Gastroesophageal sphincter (tissue), 4 donors: ENCODE data around the gene AZIN2. TPM values are rescaled to one million over a fixed set of nuclear protein-coding genes. Genes with fewer than 3 reads are reported as not detected.
A peak's percentile ranks its signal among the peaks of the same experiment; 100 is the strongest.

Source experiments
- ATAC-seq: fragments of 150-250 bp; one replicate; pipeline ENCODE4 v1.9.1; 2016; ENCODE audit warnings: mild to moderate bottlenecking, moderate library complexity
- H3K27ac ChIP-seq, 4 donors: fragments of 200-600 bp; sonication (generic) in 3 of 4; 1 replicate in 3 of 4; 2 replicates in 1 of 4; pipeline ENCODE4 v1.5.1; 2016 to 2019
- H3K27me3 ChIP-seq: fragments of 200-600 bp; sonication (generic); one replicate; pipeline ENCODE4 v1.5.1; 2019
- H3K36me3 ChIP-seq, 2 donors: fragments of 200-600 bp; sonication (generic); one replicate each; pipeline ENCODE4 v1.5.1; 2019; ENCODE audit warnings: control low read depth in 1 of 2
- H3K4me1 ChIP-seq, 3 donors: fragments of 200-600 bp; sonication (generic); 1 replicate in 2 of 3; 2 replicates in 1 of 3; pipeline ENCODE4 v1.5.1; 2016 to 2019; ENCODE audit warnings: control low read depth in 2 of 3
- H3K4me3 ChIP-seq, 2 donors: fragments of 200-600 bp; sonication (generic); one replicate each; pipeline ENCODE4 v1.5.1; 2019; ENCODE audit warnings: mild to moderate bottlenecking in 1 of 2, moderate library complexity in 1 of 2
- H3K9me3 ChIP-seq, 3 donors: fragments of 200-600 bp; sonication (generic); one replicate each; pipeline ENCODE4 v1.5.1; 2017 to 2019; ENCODE audit warnings: control low read depth in 2 of 3
- EP300 ChIP-seq: sonication (generic); formaldehyde crosslinking; IDR thresholded peaks from one replicate; pipeline ENCODE4 v1.6.1; 2017; ENCODE audit warnings: antibody characterized with exemption, mild to moderate bottlenecking
- POLR2A ChIP-seq, 2 donors: fragments of 450-650 bp; IDR thresholded peaks; one replicate each; pipeline ENCODE4 v1.6.1; 2017; ENCODE audit warnings: antibody characterized with exemption in 2 of 2, mild to moderate bottlenecking in 2 of 2, moderate library complexity in 1 of 2
- POLR2AphosphoS5 ChIP-seq: sonication (generic); formaldehyde crosslinking; IDR thresholded peaks from one replicate; pipeline ENCODE4 v1.6.1; 2017; ENCODE audit warnings: antibody characterized with exemption
- WGBS, 2 donors: methylation state at CpG; one replicate each; pipeline ENCODE4 v1.1.5; 2018; ENCODE audit warnings: low coverage in 1 of 2; 5-methylcytosine and 5-hydroxymethylcytosine counted together
- total RNA-seq, 4 donors: library from RNA; depleted of rRNA; stranded (reverse); fragments of >200 nt; gene quantifications; one replicate each; pipeline ENCODE4 v1.1.0, GENCODE V29; 2016
- TF ChIP-seq, protein P1 (sequence below), 4 experiments: fragments of 200-600 bp in 2 of 4; fragments of 450-650 bp in 2 of 4; sonication (generic) in 1 of 4; IDR thresholded peaks; one replicate each; pipeline ENCODE4 v1.5.1; 2017 to 2019; ENCODE audit warnings: antibody characterized with exemption in 4 of 4, mild to moderate bottlenecking in 2 of 4, moderate library complexity in 2 of 4

The AZIN2 gene
- total RNA-seq, 4 donors from 2014 or later, result 0.31 to 6.4 (median 2.8) TPM

DNA sequence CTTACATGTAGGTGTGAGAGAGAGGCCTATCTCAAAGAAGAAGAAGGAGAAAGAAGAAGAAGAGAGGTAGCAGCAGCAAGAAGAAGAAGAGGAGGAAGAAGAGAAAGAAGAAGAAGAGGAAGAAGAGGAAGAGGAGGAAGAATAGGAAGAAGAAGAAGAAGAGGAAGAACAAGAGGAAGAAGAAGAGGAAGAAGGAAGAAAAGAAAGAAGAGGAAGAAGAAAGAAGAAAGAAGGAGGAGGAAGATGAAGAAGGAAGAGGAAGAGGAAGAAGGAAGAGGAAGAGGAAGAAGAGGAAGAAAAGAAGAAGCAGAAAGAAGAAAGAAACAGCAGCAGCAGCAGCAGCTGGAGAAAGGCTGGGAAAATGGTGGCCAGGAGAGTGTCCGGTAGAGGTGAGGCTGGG lies 10.3 kb upstream of the AZIN2 start:
- 100% methylated on average over 1 of the region's 1 CpG for WGBS, 2 donors
- H3K36me3 ChIP-seq, result no peaks in the 10 kb centered on the region
- H3K9me3 ChIP-seq, result peaks cover 0 to 4% (median 0%) of the 10 kb centered on the region in 3 donors
- no peaks in the 10 kb centered on the region for H3K27me3 ChIP-seq
- H3K27ac ChIP-seq, result no peak overlapping the region
- TF ChIP-seq EP300 (no peak), POLR2A (IDR thresholded peaks at IDR 0.05) (no peak), POLR2AphosphoS5 (no peak)
- TF ChIP-seq, protein P1, sequence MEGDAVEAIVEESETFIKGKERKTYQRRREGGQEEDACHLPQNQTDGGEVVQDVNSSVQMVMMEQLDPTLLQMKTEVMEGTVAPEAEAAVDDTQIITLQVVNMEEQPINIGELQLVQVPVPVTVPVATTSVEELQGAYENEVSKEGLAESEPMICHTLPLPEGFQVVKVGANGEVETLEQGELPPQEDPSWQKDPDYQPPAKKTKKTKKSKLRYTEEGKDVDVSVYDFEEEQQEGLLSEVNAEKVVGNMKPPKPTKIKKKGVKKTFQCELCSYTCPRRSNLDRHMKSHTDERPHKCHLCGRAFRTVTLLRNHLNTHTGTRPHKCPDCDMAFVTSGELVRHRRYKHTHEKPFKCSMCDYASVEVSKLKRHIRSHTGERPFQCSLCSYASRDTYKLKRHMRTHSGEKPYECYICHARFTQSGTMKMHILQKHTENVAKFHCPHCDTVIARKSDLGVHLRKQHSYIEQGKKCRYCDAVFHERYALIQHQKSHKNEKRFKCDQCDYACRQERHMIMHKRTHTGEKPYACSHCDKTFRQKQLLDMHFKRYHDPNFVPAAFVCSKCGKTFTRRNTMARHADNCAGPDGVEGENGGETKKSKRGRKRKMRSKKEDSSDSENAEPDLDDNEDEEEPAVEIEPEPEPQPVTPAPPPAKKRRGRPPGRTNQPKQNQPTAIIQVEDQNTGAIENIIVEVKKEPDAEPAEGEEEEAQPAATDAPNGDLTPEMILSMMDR (IDR thresholded peaks at IDR 0.05), result no peak
- no peak overlapping the region for H3K4me3 ChIP-seq
- no peak for ATAC-seq
- H3K4me1 ChIP-seq, result no peaks in the 10 kb centered on the region

DNA sequence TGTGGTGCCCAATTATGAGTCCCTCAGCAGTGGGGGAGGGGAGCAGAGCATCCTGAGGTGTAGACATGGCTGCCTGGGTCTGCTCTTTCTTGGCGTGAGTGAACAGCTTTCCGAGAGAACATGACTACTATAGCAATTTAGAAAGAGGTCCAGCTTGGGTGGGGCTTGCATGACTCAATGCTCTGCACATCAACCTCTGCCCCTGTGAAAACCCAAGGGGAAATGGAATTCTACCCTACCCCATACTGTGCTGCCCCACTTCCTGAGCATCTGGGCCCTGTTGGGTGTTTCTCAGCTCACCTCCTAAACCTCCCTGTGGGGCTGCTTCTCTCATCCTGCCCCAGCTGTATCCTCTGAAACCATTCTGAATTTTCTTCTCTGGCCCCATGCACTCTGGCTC lies 8.2 kb upstream of the AZIN2 start:
- H3K27me3 ChIP-seq, result no peaks in the 10 kb centered on the region
- no peaks in the 10 kb centered on the region for H3K36me3 ChIP-seq
- TF ChIP-seq EP300, result no peak
- TF ChIP-seq POLR2A (IDR thresholded peaks at IDR 0.05), result no peak
- TF ChIP-seq, protein P1 (IDR thresholded peaks at IDR 0.05), result no peak
- no peak for TF ChIP-seq POLR2AphosphoS5
- peak; percentile 61 for ATAC-seq
- H3K4me1 ChIP-seq, result no peaks in the 10 kb centered on the region
- H3K4me3 ChIP-seq, result no peak overlapping the region
- no peaks in the 10 kb centered on the region for H3K9me3 ChIP-seq
- 83% methylated on average over 1 of the region's 2 CpGs; no CpG with 5 or more reads in 1 of the 2 donors for WGBS, 2 donors
- H3K27ac ChIP-seq, result no peak overlapping the region

DNA sequence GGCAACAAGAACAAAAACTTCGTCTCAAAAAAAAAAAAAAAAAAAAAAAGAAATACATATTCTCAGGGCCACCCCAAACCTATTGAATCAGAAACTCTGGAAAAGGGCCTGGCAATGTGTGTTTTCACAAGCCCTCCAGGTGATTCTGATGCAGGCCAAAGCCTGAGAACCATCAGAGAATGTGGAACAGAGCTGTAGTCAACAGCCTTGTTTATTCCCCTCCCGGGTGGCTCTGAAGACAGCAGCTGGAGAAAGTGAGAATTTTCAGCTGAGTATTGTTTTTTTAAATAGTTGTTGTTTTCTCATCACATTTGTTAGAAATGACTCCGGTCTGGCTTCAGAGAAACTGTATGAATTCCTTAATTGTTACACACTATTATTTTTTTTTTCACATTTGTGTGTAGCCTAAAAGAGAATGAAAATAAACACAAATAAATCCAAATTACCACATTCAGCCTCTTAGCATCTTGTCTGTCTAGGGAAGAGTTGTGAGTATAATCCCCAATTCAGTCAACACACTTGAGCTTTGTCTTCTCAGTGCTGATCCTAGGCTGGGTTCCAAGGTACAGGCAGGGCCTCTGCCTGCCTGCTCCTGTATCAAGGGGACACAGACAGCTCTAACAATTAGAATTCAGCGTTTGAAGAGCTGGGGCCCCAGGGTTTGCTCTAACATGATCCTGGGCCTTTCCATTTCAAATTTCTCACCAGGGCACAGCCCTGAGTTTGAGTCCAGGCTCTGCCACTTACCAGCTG lies 6.6 kb upstream of the AZIN2 start:
- no peak for ATAC-seq
- WGBS, 2 donors, result 51 to 65% methylated on average over 2 to 3 of the region's 4 CpGs
- H3K4me3 ChIP-seq, result no peak overlapping the region
- TF ChIP-seq, protein P1 (IDR thresholded peaks at IDR 0.05), result no peak
- TF ChIP-seq POLR2AphosphoS5 (no peak), EP300 (no peak), POLR2A (IDR thresholded peaks at IDR 0.05) (no peak)
- no peaks in the 10 kb centered on the region for H3K27me3 ChIP-seq
- no peak overlapping the region for H3K27ac ChIP-seq
- no peaks in the 10 kb centered on the region for H3K4me1 ChIP-seq
- H3K36me3 ChIP-seq, result no peaks in the 10 kb centered on the region
- H3K9me3 ChIP-seq, result no peaks in the 10 kb centered on the region

DNA sequence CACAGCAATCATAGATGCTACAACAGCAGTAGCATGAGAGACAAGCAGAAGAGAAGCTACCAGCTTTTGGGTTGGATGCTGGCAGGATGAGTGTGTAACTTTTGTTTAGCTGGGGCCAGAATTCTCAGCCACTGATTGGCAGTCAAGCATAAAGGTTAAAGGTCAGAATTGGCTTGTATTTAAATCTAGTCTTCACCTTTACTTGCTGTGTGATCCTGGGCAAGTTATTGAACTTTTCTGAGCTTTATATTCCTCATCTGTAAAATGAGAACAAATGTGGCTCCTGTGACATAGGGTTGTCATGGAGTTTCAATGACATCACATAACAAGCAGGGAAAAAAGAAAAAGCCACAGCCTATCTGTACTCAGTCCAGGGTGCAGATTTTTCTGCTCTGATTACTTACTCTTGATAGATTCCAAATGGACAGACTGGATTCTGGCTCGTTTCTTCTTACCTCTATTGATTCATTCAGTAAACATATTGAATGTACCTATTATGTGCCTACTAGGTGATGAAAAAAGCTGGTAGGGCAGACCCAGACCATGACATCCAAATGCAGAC lies 2.8 kb upstream of the AZIN2 start:
- Histone ChIP-seq H3K36me3 (no peaks in the 10 kb centered on the region), H3K4me1 (peaks cover 0 to 28% (median 3%) of the 10 kb centered on the region in 3 donors), H3K27ac (no peak overlapping the region), H3K9me3 (no peaks in the 10 kb centered on the region), H3K4me3 (no peak overlapping the region), H3K27me3 (no peaks in the 10 kb centered on the region)
- no peak for TF ChIP-seq EP300
- no peak for TF ChIP-seq POLR2A (IDR thresholded peaks at IDR 0.05)
- TF ChIP-seq POLR2AphosphoS5, result no peak
- TF ChIP-seq, protein P1 (IDR thresholded peaks at IDR 0.05), result no peak
- WGBS, 2 donors, result 10 to 28% methylated on average over 1 of the region's 1 CpG
- no peak for ATAC-seq

DNA sequence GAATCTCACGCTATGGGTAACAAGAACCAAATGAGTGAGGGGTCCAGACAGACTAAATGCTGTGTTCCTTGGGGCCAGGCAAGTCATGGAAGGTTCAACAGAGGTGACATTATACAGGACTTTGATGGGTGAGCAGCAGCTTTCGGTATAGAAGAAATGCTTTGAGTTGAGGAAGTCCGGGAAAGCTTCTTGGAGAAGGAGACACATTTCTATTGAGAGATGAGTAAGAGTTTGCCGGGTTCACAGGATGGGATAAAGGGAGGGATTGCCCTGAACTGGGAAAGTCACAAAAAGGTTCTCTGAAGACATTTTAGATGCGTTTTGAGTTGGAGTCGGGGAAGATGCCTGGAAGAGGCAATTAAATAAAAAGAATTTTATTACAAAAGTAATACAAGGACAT lies 580 bp upstream of the AZIN2 start:
- peak overlapping the region; percentile 31 to 81 for H3K4me3 ChIP-seq
- peaks cover 0 to 28% (median 3%) of the 10 kb centered on the region in 3 donors for H3K4me1 ChIP-seq
- WGBS, 2 donors, result 47 to 53% methylated on average over 6 of the region's 6 CpGs
- H3K27me3 ChIP-seq, result no peaks in the 10 kb centered on the region
- TF ChIP-seq POLR2A (IDR thresholded peaks at IDR 0.05), result no peak
- TF ChIP-seq POLR2AphosphoS5, result no peak
- TF ChIP-seq EP300, result no peak
- TF ChIP-seq, protein P1 (IDR thresholded peaks at IDR 0.05), result no peak
- no peak for ATAC-seq
- no peaks in the 10 kb centered on the region for H3K36me3 ChIP-seq
- no peaks in the 10 kb centered on the region for H3K9me3 ChIP-seq
- peak overlapping the region in 2 of 4 donors; percentile 53 to 75 for H3K27ac ChIP-seq
